HEK293 (cell line): ENCODE measurements around the gene RNF166.

ENCODE experiments used
- HOXA7 ChIP-seq: sonication (generic); formaldehyde crosslinking; IDR thresholded peaks from 2 replicates; pipeline ENCODE4 v1.8.1; 2022; ENCODE audit warnings: missing genetic modification reagents, borderline replicate concordance
- KLF8 ChIP-seq: fragments of 450-650 bp; formaldehyde crosslinking; IDR thresholded peaks from 2 replicates; pipeline ENCODE4 v1.5.1; 2016; ENCODE audit warnings: missing biosample characterization, missing genetic modification characterization
- TCF7L2 ChIP-seq: IDR thresholded peaks from 2 replicates; pipeline ENCODE4 v1.6.1; 2011; ENCODE audit warnings: low read depth, mild to moderate bottlenecking, inconsistent platforms, low read length, moderate library complexity, borderline replicate concordance
- ZNF174 ChIP-seq: fragments of 450-650 bp; formaldehyde crosslinking; IDR thresholded peaks from 2 replicates; pipeline ENCODE4 v1.5.0; 2017; ENCODE audit warnings: missing biosample characterization, mild to moderate bottlenecking, missing genetic modification characterization
- ZNF350 ChIP-seq: fragments of 450-650 bp; formaldehyde crosslinking; IDR thresholded peaks from 2 replicates; pipeline ENCODE4 v1.5.0; 2017; ENCODE audit warnings: missing biosample characterization, mild to moderate bottlenecking, missing genetic modification characterization
- ZNF366 ChIP-seq: fragments of 450-650 bp; formaldehyde crosslinking; conservative IDR thresholded peaks from 2 replicates; pipeline ENCODE4 v1.5.1; 2016; ENCODE audit warnings: missing biosample characterization, missing genetic modification characterization
- ZNF529 ChIP-seq: fragments of 450-650 bp; formaldehyde crosslinking; IDR thresholded peaks from 2 replicates; pipeline ENCODE4 v1.5.1; 2017; ENCODE audit warnings: missing genetic modification characterization, missing biosample characterization; ENCODE audit not compliant: insufficient replicate concordance
- ZNF76 ChIP-seq: fragments of 450-650 bp; formaldehyde crosslinking; IDR thresholded peaks from 2 replicates; pipeline ENCODE4; 2016; ENCODE audit warnings: low read depth, missing biosample characterization, missing genetic modification characterization, borderline replicate concordance
- ZNF776 ChIP-seq: fragments of 450-650 bp; formaldehyde crosslinking; IDR thresholded peaks from 2 replicates; pipeline ENCODE4 v1.5.0; 2017; ENCODE audit warnings: missing biosample characterization, missing genetic modification characterization, borderline replicate concordance
- ZNF792 ChIP-seq: fragments of 450-650 bp; formaldehyde crosslinking; IDR thresholded peaks from 2 replicates; pipeline ENCODE4 v1.5.1; 2016; ENCODE audit warnings: missing biosample characterization, missing genetic modification characterization
- ZSCAN30 ChIP-seq: fragments of 450-650 bp; IDR thresholded peaks from 2 replicates; pipeline ENCODE4 v1.5.1; 2018; ENCODE audit warnings: missing biosample characterization, mild to moderate bottlenecking, missing genetic modification characterization, moderate library complexity
- TF ChIP-seq, protein P1 (sequence below): fragments of 450-650 bp; formaldehyde crosslinking; IDR thresholded peaks from 2 replicates; pipeline ENCODE4 v1.5.1; 2016; ENCODE audit warnings: missing biosample characterization, missing genetic modification characterization
- TF ChIP-seq, protein P2 (sequence below): fragments of 450-650 bp; formaldehyde crosslinking; IDR thresholded peaks from 2 replicates; pipeline ENCODE4 v1.5.1; 2016; ENCODE audit warnings: missing biosample characterization, missing genetic modification characterization
- TF ChIP-seq, protein P3 (sequence below): fragments of 450-650 bp; formaldehyde crosslinking; IDR thresholded peaks from 2 replicates; pipeline ENCODE4 v1.5.1; 2016; ENCODE audit warnings: missing biosample characterization, missing genetic modification characterization, borderline replicate concordance
- TF ChIP-seq, protein P4 (sequence below): fragments of 450-650 bp; formaldehyde crosslinking; IDR thresholded peaks from 2 replicates; pipeline ENCODE4 v1.5.1; 2016; ENCODE audit warnings: missing biosample characterization, missing genetic modification characterization
- TF ChIP-seq, protein P5 (sequence below): fragments of 450-650 bp; formaldehyde crosslinking; IDR thresholded peaks from 2 replicates; pipeline ENCODE4 v1.5.1; 2016; ENCODE audit warnings: missing biosample characterization, missing genetic modification characterization
- TF ChIP-seq, protein P6 (sequence below): fragments of 450-650 bp; formaldehyde crosslinking; IDR thresholded peaks from 2 replicates; pipeline ENCODE4 v1.5.1; 2017; ENCODE audit warnings: missing biosample characterization, mild to moderate bottlenecking, missing genetic modification characterization, moderate library complexity
- TF ChIP-seq, protein P7 (sequence below): fragments of 450-650 bp; formaldehyde crosslinking; IDR thresholded peaks from 2 replicates; pipeline ENCODE4 v1.5.1; 2016; ENCODE audit warnings: missing biosample characterization, missing genetic modification characterization

Gene RNF166

DNA sequence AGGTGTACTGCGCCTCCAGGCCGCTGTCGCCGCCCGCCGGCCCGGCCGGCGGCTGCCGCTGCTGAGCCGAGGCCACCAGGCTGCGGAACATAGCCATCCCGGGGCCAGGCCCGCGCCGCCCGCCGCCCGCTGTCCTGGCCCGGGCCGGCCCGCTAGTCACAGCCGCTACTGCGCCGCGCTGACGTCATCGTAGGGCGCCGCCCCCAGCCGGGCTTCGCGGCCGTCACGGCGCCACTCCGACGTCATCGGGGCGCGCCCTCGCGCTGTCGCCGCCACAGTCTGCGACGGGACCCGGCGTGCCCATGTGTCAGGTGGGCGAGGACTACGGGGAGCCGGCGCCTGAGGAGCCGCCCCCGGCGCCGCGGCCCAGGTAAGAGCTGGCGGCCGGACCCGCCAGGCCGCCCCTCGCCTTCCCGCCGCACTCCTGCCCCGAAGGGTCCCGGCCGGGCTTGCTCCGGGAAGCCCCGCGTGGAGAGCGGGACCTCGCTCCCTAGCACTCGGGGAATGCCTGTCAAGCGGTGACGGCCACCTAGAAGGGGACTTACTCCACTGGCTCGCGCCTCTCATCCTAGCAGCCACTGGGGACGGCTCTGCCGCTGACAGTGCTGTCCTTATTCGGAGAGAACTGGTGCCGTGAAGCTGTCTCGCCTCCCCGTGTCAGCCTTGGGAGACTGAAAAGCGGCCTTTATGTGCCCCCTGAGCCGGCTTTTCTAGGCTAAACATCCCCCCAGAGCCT lies at the start of gene RNF166, which contains the start of gene CTU2 (continued):
- TF ChIP-seq, protein P1, sequence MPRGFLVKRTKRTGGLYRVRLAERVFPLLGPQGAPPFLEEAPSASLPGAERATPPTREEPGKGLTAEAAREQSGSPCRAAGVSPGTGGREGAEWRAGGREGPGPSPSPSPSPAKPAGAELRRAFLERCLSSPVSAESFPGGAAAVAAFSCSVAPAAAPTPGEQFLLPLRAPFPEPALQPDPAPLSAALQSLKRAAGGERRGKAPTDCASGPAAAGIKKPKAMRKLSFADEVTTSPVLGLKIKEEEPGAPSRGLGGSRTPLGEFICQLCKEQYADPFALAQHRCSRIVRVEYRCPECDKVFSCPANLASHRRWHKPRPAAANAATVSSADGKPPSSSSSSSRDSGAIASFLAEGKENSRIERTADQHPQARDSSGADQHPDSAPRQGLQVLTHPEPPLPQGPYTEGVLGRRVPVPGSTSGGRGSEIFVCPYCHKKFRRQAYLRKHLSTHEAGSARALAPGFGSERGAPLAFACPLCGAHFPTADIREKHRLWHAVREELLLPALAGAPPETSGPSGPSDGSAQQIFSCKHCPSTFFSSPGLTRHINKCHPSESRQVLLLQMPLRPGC (tag by site-specific recombination), result no peak
- TF ChIP-seq ZNF350 (tag by site-specific recombination) (no peak), KLF8 (tag by site-specific recombination) (peak; percentile 38; the same call in 1 of the 2 replicates), ZNF792 (no peak), ZNF174 (tag by site-specific recombination) (0 out of 2 replicates have a peak, but pooled peaks have one; percentile 48), HOXA7 (CRISPR knock-in tag) (no peak), ZNF76 (tag by site-specific recombination) (peak; percentile 71; the same call in 1 of the 2 replicates), ZNF776 (tag by site-specific recombination) (no peak), ZSCAN30 (peak; percentile 77), TCF7L2 (no peak), ZNF529 (tag by site-specific recombination) (no peak), ZNF366 (tag by site-specific recombination) (no peak)
- TF ChIP-seq, protein P2, sequence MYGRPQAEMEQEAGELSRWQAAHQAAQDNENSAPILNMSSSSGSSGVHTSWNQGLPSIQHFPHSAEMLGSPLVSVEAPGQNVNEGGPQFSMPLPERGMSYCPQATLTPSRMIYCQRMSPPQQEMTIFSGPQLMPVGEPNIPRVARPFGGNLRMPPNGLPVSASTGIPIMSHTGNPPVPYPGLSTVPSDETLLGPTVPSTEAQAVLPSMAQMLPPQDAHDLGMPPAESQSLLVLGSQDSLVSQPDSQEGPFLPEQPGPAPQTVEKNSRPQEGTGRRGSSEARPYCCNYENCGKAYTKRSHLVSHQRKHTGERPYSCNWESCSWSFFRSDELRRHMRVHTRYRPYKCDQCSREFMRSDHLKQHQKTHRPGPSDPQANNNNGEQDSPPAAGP, result no peak
- TF ChIP-seq, protein P3, sequence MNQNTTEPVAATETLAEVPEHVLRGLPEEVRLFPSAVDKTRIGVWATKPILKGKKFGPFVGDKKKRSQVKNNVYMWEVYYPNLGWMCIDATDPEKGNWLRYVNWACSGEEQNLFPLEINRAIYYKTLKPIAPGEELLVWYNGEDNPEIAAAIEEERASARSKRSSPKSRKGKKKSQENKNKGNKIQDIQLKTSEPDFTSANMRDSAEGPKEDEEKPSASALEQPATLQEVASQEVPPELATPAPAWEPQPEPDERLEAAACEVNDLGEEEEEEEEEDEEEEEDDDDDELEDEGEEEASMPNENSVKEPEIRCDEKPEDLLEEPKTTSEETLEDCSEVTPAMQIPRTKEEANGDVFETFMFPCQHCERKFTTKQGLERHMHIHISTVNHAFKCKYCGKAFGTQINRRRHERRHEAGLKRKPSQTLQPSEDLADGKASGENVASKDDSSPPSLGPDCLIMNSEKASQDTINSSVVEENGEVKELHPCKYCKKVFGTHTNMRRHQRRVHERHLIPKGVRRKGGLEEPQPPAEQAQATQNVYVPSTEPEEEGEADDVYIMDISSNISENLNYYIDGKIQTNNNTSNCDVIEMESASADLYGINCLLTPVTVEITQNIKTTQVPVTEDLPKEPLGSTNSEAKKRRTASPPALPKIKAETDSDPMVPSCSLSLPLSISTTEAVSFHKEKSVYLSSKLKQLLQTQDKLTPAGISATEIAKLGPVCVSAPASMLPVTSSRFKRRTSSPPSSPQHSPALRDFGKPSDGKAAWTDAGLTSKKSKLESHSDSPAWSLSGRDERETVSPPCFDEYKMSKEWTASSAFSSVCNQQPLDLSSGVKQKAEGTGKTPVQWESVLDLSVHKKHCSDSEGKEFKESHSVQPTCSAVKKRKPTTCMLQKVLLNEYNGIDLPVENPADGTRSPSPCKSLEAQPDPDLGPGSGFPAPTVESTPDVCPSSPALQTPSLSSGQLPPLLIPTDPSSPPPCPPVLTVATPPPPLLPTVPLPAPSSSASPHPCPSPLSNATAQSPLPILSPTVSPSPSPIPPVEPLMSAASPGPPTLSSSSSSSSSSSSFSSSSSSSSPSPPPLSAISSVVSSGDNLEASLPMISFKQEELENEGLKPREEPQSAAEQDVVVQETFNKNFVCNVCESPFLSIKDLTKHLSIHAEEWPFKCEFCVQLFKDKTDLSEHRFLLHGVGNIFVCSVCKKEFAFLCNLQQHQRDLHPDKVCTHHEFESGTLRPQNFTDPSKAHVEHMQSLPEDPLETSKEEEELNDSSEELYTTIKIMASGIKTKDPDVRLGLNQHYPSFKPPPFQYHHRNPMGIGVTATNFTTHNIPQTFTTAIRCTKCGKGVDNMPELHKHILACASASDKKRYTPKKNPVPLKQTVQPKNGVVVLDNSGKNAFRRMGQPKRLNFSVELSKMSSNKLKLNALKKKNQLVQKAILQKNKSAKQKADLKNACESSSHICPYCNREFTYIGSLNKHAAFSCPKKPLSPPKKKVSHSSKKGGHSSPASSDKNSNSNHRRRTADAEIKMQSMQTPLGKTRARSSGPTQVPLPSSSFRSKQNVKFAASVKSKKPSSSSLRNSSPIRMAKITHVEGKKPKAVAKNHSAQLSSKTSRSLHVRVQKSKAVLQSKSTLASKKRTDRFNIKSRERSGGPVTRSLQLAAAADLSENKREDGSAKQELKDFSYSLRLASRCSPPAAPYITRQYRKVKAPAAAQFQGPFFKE (tag by site-specific recombination), result no peak
- TF ChIP-seq, protein P4, sequence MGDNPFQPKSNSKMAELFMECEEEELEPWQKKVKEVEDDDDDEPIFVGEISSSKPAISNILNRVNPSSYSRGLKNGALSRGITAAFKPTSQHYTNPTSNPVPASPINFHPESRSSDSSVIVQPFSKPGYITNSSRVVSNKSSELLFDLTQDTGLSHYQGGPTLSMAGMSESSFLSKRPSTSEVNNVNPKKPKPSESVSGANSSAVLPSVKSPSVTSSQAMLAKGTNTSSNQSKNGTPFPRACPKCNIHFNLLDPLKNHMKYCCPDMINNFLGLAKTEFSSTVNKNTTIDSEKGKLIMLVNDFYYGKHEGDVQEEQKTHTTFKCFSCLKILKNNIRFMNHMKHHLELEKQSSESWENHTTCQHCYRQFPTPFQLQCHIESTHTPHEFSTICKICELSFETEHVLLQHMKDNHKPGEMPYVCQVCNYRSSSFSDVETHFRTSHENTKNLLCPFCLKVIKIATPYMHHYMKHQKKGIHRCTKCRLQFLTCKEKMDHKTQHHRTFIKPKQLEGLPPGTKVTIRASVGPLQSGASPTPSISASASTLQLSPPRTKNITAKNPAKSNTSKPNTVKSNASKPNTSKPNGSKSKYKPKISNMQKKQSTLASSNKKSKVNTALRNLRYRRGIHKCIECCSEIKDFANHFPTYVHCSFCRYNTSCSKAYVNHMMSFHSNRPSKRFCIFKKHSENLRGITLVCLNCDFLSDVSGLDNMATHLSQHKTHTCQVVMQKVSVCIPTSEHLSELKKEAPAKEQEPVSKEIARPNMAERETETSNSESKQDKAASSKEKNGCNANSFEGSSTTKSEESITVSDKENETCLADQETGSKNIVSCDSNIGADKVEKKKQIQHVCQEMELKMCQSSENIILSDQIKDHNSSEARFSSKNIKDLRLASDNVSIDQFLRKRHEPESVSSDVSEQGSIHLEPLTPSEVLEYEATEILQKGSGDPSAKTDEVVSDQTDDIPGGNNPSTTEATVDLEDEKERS (tag by site-specific recombination), result no peak
- TF ChIP-seq, protein P5, sequence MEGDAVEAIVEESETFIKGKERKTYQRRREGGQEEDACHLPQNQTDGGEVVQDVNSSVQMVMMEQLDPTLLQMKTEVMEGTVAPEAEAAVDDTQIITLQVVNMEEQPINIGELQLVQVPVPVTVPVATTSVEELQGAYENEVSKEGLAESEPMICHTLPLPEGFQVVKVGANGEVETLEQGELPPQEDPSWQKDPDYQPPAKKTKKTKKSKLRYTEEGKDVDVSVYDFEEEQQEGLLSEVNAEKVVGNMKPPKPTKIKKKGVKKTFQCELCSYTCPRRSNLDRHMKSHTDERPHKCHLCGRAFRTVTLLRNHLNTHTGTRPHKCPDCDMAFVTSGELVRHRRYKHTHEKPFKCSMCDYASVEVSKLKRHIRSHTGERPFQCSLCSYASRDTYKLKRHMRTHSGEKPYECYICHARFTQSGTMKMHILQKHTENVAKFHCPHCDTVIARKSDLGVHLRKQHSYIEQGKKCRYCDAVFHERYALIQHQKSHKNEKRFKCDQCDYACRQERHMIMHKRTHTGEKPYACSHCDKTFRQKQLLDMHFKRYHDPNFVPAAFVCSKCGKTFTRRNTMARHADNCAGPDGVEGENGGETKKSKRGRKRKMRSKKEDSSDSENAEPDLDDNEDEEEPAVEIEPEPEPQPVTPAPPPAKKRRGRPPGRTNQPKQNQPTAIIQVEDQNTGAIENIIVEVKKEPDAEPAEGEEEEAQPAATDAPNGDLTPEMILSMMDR, result no peak
- TF ChIP-seq, protein P6, sequence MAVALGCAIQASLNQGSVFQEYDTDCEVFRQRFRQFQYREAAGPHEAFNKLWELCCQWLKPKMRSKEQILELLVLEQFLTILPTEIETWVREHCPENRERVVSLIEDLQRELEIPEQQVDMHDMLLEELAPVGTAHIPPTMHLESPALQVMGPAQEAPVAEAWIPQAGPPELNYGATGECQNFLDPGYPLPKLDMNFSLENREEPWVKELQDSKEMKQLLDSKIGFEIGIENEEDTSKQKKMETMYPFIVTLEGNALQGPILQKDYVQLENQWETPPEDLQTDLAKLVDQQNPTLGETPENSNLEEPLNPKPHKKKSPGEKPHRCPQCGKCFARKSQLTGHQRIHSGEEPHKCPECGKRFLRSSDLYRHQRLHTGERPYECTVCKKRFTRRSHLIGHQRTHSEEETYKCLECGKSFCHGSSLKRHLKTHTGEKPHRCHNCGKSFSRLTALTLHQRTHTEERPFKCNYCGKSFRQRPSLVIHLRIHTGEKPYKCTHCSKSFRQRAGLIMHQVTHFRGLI, result no peak
- TF ChIP-seq, protein P7, sequence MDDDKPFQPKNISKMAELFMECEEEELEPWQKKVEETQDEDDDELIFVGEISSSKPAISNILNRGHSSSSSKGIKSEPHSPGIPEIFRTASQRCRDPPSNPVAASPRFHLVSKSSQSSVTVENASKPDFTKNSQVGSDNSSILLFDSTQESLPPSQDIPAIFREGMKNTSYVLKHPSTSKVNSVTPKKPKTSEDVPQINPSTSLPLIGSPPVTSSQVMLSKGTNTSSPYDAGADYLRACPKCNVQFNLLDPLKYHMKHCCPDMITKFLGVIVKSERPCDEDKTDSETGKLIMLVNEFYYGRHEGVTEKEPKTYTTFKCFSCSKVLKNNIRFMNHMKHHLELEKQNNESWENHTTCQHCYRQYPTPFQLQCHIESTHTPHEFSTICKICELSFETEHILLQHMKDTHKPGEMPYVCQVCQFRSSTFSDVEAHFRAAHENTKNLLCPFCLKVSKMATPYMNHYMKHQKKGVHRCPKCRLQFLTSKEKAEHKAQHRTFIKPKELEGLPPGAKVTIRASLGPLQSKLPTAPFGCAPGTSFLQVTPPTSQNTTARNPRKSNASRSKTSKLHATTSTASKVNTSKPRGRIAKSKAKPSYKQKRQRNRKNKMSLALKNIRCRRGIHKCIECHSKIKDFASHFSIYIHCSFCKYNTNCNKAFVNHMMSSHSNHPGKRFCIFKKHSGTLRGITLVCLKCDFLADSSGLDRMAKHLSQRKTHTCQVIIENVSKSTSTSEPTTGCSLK (tag by site-specific recombination), result no peak
